Right lobe of liver (tissue), 6 donors: ENCODE data around the gene PRKCB. TPM values are rescaled to one million over a fixed set of nuclear protein-coding genes. Genes with fewer than 3 reads are reported as not detected.

Source experiments
- ATAC-seq, 4 donors: fragments of 200-7000 bp; cut with Tn5 transposase; one replicate each; pipeline ENCODE4 v1.9.1; 2020; ENCODE audit warnings: mild to moderate bottlenecking in 4 of 4, moderate library complexity in 4 of 4
- DNase-seq, 3 donors: peaks; one replicate each; pipeline ENCODE4 v3.0.0-alpha.2; 2020
- H3K27ac ChIP-seq, 3 donors: fragments of 200-600 bp; one replicate each; pipeline ENCODE4 v1.8.0; 2022
- H3K27me3 ChIP-seq, 2 donors: fragments of 200-600 bp; one replicate each; pipeline ENCODE4 v1.8.0; 2022
- H3K36me3 ChIP-seq, 4 donors: fragments of 200-600 bp; sonication (generic) in 1 of 4; one replicate each; pipeline versions ENCODE4 v1.5.1 to v1.8.0; 2017 to 2022; ENCODE audit warnings: control low read depth in 1 of 4
- H3K4me1 ChIP-seq, 4 donors: fragments of 200-600 bp; sonication (generic) in 1 of 4; one replicate each; pipeline versions ENCODE4 v1.5.1 to v1.8.0; 2017 to 2022; ENCODE audit warnings: control low read depth in 1 of 4
- H3K4me3 ChIP-seq, 3 donors: fragments of 200-600 bp; one replicate each; pipeline ENCODE4 v1.8.0; 2022
- H3K9me3 ChIP-seq, 4 donors: fragments of 200-600 bp; sonication (generic) in 1 of 4; one replicate each; pipeline versions ENCODE4 v1.5.1 to v1.8.0; 2017 to 2022; ENCODE audit warnings: control low read depth in 1 of 4
- POLR2A ChIP-seq: fragments of 450-650 bp; IDR thresholded peaks from one replicate; pipeline ENCODE4 v1.6.1; 2017; ENCODE audit warnings: antibody characterized with exemption, mild to moderate bottlenecking
- WGBS: methylation state at CpG from one replicate; pipeline ENCODE4 v1.1.6; 2018; ENCODE audit warnings: low coverage, low lambda C conversion rate; ENCODE audit not compliant: insufficient coverage; ENCODE audit errors: missing lambda C conversion rate; 5-methylcytosine and 5-hydroxymethylcytosine counted together
- intact Hi-C, 2 donors: fragments of 100-400 bp; cut with DNase I; formaldehyde crosslinking; loops; one replicate each; pipeline versions ENCODE4 v1.11.2 to v1.14.1; 2022
- total RNA-seq, 6 experiments: library from RNA; depleted of rRNA in 2 of 6; stranded (reverse); fragments of >200 nt in 2 of 6; fragmentation: NEBNext Ultra II Directional in 3 of 6; extraction: Animal tissue kit (Norgen Biotek cat#: 25700) in 3 of 6; gene quantifications; one replicate each; pipeline versions ENCODE4 v1.1.0 to v1.2.4, GENCODE V29; 2016 to 2023
- TF ChIP-seq, protein P1 (sequence below), 4 donors: fragments of 200-600 bp in 3 of 4; fragments of 450-650 bp in 1 of 4; IDR thresholded peaks; one replicate each; pipeline versions ENCODE4 v1.5.1 to v1.8.0; 2016 to 2022; ENCODE audit warnings: antibody characterized with exemption in 4 of 4, mild to moderate bottlenecking in 2 of 4
- donor health status: DM: no; HTN: yes; CAD: no.
- donor health status: DM: no; HTN: no; CAD: no.
- donor health status: DM: no; HTN: no; CAD: no.
- donor health status: DM: no; HTN: yes; CAD: no.
- donor health status: DM: no; HTN: yes; CAD: no.

The PRKCB gene
- total RNA-seq, 6 experiments from 2014 or later: 1.7 to 8.1 (median 3.5) TPM

GRCh38 chr16:24152826-24153225, 317.0 kb downstream of the PRKCB start:
- no peaks in the 10 kb centered on the region for H3K9me3 ChIP-seq
- H3K4me3 ChIP-seq: no peak overlapping the region
- no peak overlapping the region for H3K27ac ChIP-seq
- no peaks in the 10 kb centered on the region for H3K4me1 ChIP-seq
- ATAC-seq (no peak), DNase-seq (no peak)
- no peaks in the 10 kb centered on the region for H3K27me3 ChIP-seq
- WGBS: 60% methylated on average over 1 of the region's 1 CpG
- H3K36me3 ChIP-seq: no peaks in the 10 kb centered on the region
- intact Hi-C loops: no loop called here
- TF ChIP-seq, protein P1, sequence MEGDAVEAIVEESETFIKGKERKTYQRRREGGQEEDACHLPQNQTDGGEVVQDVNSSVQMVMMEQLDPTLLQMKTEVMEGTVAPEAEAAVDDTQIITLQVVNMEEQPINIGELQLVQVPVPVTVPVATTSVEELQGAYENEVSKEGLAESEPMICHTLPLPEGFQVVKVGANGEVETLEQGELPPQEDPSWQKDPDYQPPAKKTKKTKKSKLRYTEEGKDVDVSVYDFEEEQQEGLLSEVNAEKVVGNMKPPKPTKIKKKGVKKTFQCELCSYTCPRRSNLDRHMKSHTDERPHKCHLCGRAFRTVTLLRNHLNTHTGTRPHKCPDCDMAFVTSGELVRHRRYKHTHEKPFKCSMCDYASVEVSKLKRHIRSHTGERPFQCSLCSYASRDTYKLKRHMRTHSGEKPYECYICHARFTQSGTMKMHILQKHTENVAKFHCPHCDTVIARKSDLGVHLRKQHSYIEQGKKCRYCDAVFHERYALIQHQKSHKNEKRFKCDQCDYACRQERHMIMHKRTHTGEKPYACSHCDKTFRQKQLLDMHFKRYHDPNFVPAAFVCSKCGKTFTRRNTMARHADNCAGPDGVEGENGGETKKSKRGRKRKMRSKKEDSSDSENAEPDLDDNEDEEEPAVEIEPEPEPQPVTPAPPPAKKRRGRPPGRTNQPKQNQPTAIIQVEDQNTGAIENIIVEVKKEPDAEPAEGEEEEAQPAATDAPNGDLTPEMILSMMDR (IDR thresholded peaks at IDR 0.05): no peak
- TF ChIP-seq POLR2A: no peak

DNA sequence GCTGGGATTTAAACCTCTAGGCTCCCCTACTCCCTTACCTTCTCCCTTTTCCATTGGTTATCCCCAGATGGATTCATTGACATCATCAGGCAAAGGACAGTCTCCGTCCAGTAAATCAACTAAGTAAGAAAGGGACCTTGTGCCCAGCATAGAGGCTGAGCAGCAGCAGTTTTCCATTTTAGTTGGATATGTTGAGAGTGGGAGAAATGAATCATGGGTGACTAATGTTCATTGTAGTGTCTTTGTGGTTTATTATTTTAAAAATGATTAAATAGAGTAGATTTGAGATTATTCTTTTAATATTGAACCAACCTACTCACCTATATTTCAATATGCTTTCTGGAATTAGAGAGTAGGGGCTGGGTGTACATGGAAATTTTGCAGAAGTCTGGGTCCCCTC, 321.0 kb downstream of the PRKCB start:
- no peaks in the 10 kb centered on the region for H3K27me3 ChIP-seq
- intact Hi-C loops: no loop called here

DNA sequence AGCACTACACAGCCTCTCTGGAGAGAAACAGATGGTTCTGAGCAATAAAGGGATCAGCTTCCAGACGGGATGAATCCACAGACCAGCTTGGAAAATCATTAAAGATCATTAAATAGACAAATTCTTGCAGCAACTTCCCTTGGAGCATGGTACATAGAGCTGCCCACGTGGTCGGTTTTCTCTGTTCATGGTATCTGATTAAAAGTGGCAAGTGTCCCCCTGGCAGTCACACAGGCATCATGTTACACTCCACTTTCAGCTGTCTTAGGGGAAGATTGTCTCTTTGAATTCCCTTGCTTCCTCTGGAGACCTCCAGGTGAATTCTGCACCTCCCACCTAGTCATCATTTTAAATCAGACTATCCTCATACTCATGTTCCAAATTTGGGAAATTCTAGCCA, 328.2 kb downstream of the PRKCB start:
- no peak for ATAC-seq
- H3K4me1 ChIP-seq: no peaks in the 10 kb centered on the region
- no peak for TF ChIP-seq POLR2A
- TF ChIP-seq, protein P1 (IDR thresholded peaks at IDR 0.05): no peak
- intact Hi-C loops: no loop called here
- H3K27ac ChIP-seq: no peak overlapping the region
- no peaks in the 10 kb centered on the region for H3K36me3 ChIP-seq
- WGBS: 13% methylated on average over 3 of the region's 3 CpGs
- no peaks in the 10 kb centered on the region for H3K27me3 ChIP-seq
- DNase-seq: no peak
- no peaks in the 10 kb centered on the region for H3K9me3 ChIP-seq
- H3K4me3 ChIP-seq: no peak overlapping the region

More for the DNA sequence above, 321.0 kb downstream of the PRKCB start:
- Histone ChIP-seq H3K27ac (no peak overlapping the region), H3K9me3 (no peaks in the 10 kb centered on the region), H3K36me3 (no peaks in the 10 kb centered on the region), H3K4me3 (no peak overlapping the region), H3K4me1 (no peaks in the 10 kb centered on the region)
- no peak for TF ChIP-seq POLR2A
- TF ChIP-seq, protein P1 (IDR thresholded peaks at IDR 0.05): no peak
- no peak for DNase-seq
- 55% methylated on average over 1 of the region's 1 CpG for WGBS
- ATAC-seq: no peak

DNA sequence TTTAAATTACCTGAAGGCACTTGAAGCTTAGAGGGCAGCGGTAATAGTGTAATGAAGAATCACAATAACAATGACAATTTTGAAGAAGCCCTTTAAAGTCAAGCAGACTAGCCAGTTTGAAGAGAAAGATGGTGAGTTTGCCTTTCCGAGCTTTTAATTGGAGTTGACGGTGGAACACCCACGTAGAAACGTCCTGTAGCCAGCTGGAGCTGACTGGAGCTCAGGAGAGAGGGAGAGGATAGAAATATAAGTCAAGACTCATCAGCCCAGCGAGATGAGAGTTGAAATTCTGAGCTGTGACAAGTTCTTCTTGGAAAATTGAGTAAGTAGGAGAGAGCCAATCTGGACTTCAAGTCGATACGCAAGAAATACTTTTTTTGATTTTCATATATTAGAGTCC, 328.6 kb downstream of the PRKCB start:
- Histone ChIP-seq H3K27me3 (no peaks in the 10 kb centered on the region), H3K27ac (no peak overlapping the region), H3K4me1 (no peaks in the 10 kb centered on the region), H3K4me3 (no peak overlapping the region), H3K9me3 (no peaks in the 10 kb centered on the region), H3K36me3 (no peaks in the 10 kb centered on the region)
- WGBS: 42% methylated on average over 8 of the region's 8 CpGs
- TF ChIP-seq POLR2A: no peak
- TF ChIP-seq, protein P1 (IDR thresholded peaks at IDR 0.05): no peak
- intact Hi-C loops: no loop called here
- ATAC-seq: no peak
- no peak for DNase-seq

DNA sequence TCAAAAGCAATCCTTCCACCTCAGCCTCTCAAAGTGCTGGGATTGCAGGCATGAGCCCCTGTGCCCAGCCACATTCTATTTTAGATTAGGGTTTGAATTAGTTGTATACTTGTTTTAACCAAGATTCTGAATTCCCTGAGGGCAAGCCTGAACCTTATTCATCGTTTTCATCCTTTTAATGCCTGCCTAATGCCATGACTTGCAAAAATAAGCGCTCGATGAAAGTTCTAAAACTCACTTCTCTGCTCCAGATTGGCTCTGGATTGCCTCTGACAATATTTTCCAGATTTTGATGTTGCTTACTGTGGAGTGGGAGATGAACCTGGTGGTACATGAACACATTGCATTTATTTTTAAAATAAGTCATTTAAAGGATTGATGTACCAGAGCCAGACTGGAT, 329.5 kb downstream of the PRKCB start:
- no peaks in the 10 kb centered on the region for H3K4me1 ChIP-seq
- no peaks in the 10 kb centered on the region for H3K36me3 ChIP-seq
- WGBS: 61% methylated on average over 3 of the region's 3 CpGs
- H3K27ac ChIP-seq: no peak overlapping the region
- no peaks in the 10 kb centered on the region for H3K9me3 ChIP-seq
- H3K4me3 ChIP-seq: no peak overlapping the region
- TF ChIP-seq, protein P1 (IDR thresholded peaks at IDR 0.05): no peak
- no peak for TF ChIP-seq POLR2A
- H3K27me3 ChIP-seq: no peaks in the 10 kb centered on the region
- DNase-seq (no peak), ATAC-seq (no peak)
- intact Hi-C loops: no loop called here
